Activated naive CD8-positive, alpha-beta T cell (primary cell): ENCODE data around the gene ELAVL1.

Experiments
- H3K27ac Mint-ChIP-seq: one replicate; pipeline ENCODE4 v1.8.0; 2021; ENCODE audit warnings: mixed read lengths
- H3K27me3 Mint-ChIP-seq: one replicate; pipeline ENCODE4 v1.8.0; 2021; ENCODE audit warnings: mixed read lengths
- H3K36me3 Mint-ChIP-seq: one replicate; pipeline ENCODE4 v1.8.0; 2021; ENCODE audit warnings: mixed read lengths
- H3K4me1 Mint-ChIP-seq: one replicate; pipeline ENCODE4 v1.8.0; 2021; ENCODE audit warnings: low read depth, mixed read lengths
- H3K4me3 Mint-ChIP-seq: one replicate; pipeline ENCODE4 v1.8.0; 2021; ENCODE audit warnings: mild to moderate bottlenecking, mixed read lengths
- H3K9me3 Mint-ChIP-seq: one replicate; pipeline ENCODE4 v1.8.0; 2021; ENCODE audit warnings: low read depth, mixed read lengths

Gene ELAVL1

GRCh38 chr19:7997809-7998480 is 7.5 kb downstream of the ELAVL1 start:
- Mint-ChIP-seq H3K27ac (peak overlapping the region; percentile 16), H3K9me3 (no peaks in the 10 kb centered on the region), H3K27me3 (no peaks in the 10 kb centered on the region), H3K4me1 (peaks cover 74% of the 10 kb centered on the region), H3K36me3 (peaks cover 2% of the 10 kb centered on the region), H3K4me3 (no peak overlapping the region)

- H3K4me3 Mint-ChIP-seq: no peak overlapping the region
- H3K36me3 Mint-ChIP-seq: peaks cover 2% of the 10 kb centered on the region
- H3K4me1 Mint-ChIP-seq: peaks cover 64% of the 10 kb centered on the region
- no peak overlapping the region for H3K27ac Mint-ChIP-seq
- no peaks in the 10 kb centered on the region for H3K9me3 Mint-ChIP-seq
- no peaks in the 10 kb centered on the region for H3K27me3 Mint-ChIP-seq
Observed at GRCh38 chr19:7996883-7997282, 8.6 kb downstream of the ELAVL1 start.

- H3K4me3 Mint-ChIP-seq: no peak overlapping the region
- peaks cover 56% of the 10 kb centered on the region for H3K4me1 Mint-ChIP-seq
Observed at GRCh38 chr19:7995810-7996158, 9.7 kb downstream of the ELAVL1 start.

GRCh38 chr19:7994928-7995809 is 10.3 kb downstream of the ELAVL1 start:
- Mint-ChIP-seq H3K4me1 (peaks cover 55% of the 10 kb centered on the region), H3K36me3 (peaks cover 2% of the 10 kb centered on the region), H3K9me3 (no peaks in the 10 kb centered on the region), H3K4me3 (no peak overlapping the region), H3K27ac (peak overlapping the region; percentile 70), H3K27me3 (no peaks in the 10 kb centered on the region)

More at GRCh38 chr19:7995810-7996158, 9.7 kb downstream of the ELAVL1 start:
- Mint-ChIP-seq H3K27me3 (no peaks in the 10 kb centered on the region), H3K9me3 (no peaks in the 10 kb centered on the region), H3K27ac (no peak overlapping the region), H3K36me3 (peaks cover 2% of the 10 kb centered on the region)

- H3K4me3 Mint-ChIP-seq: no peak overlapping the region
- H3K9me3 Mint-ChIP-seq: no peaks in the 10 kb centered on the region
- no peaks in the 10 kb centered on the region for H3K27me3 Mint-ChIP-seq
- peaks cover 2% of the 10 kb centered on the region for H3K36me3 Mint-ChIP-seq
- peaks cover 49% of the 10 kb centered on the region for H3K4me1 Mint-ChIP-seq
- peak overlapping the region; percentile 66 for H3K27ac Mint-ChIP-seq
Observed at GRCh38 chr19:7994114-7994513, 11.3 kb downstream of the ELAVL1 start.

- H3K4me3 Mint-ChIP-seq: no peak overlapping the region
- peaks cover 49% of the 10 kb centered on the region for H3K4me1 Mint-ChIP-seq
- no peaks in the 10 kb centered on the region for H3K27me3 Mint-ChIP-seq
- H3K36me3 Mint-ChIP-seq: peaks cover 2% of the 10 kb centered on the region
- no peaks in the 10 kb centered on the region for H3K9me3 Mint-ChIP-seq
- H3K27ac Mint-ChIP-seq: peak overlapping the region; percentile 66
Observed at GRCh38 chr19:7993560-7993959, 11.9 kb downstream of the ELAVL1 start.

- no peak overlapping the region for H3K27ac Mint-ChIP-seq
- no peaks in the 10 kb centered on the region for H3K27me3 Mint-ChIP-seq
- H3K36me3 Mint-ChIP-seq: peaks cover 2% of the 10 kb centered on the region
- no peak overlapping the region for H3K4me3 Mint-ChIP-seq
- peaks cover 43% of the 10 kb centered on the region for H3K4me1 Mint-ChIP-seq
- no peaks in the 10 kb centered on the region for H3K9me3 Mint-ChIP-seq
Observed at GRCh38 chr19:7992575-7992974, 12.9 kb downstream of the ELAVL1 start.

- Mint-ChIP-seq H3K27ac (no peak overlapping the region), H3K27me3 (no peaks in the 10 kb centered on the region), H3K4me1 (peaks cover 14% of the 10 kb centered on the region), H3K4me3 (no peak overlapping the region), H3K9me3 (no peaks in the 10 kb centered on the region), H3K36me3 (peaks cover 4% of the 10 kb centered on the region)
Observed at GRCh38 chr19:7989071-7989575, 16.3 kb downstream of the ELAVL1 start.

GRCh38 chr19:7988307-7988706 is 17.1 kb downstream of the ELAVL1 start:
- H3K27ac Mint-ChIP-seq: no peak overlapping the region
- no peaks in the 10 kb centered on the region for H3K27me3 Mint-ChIP-seq
- peaks cover 6% of the 10 kb centered on the region for H3K4me1 Mint-ChIP-seq
- H3K4me3 Mint-ChIP-seq: no peak overlapping the region
- peaks cover 4% of the 10 kb centered on the region for H3K36me3 Mint-ChIP-seq
- H3K9me3 Mint-ChIP-seq: no peaks in the 10 kb centered on the region

- no peaks in the 10 kb centered on the region for H3K9me3 Mint-ChIP-seq
- H3K4me1 Mint-ChIP-seq: peaks cover 5% of the 10 kb centered on the region
- H3K27me3 Mint-ChIP-seq: no peaks in the 10 kb centered on the region
- H3K36me3 Mint-ChIP-seq: peaks cover 4% of the 10 kb centered on the region
- H3K4me3 Mint-ChIP-seq: no peak overlapping the region
- no peak overlapping the region for H3K27ac Mint-ChIP-seq
Observed at GRCh38 chr19:7987114-7987768, 18.2 kb downstream of the ELAVL1 start.

GRCh38 chr19:7986321-7987113 is 18.9 kb downstream of the ELAVL1 start:
- Mint-ChIP-seq H3K4me1 (peaks cover 4% of the 10 kb centered on the region), H3K4me3 (no peak overlapping the region), H3K27ac (no peak overlapping the region), H3K36me3 (peaks cover 4% of the 10 kb centered on the region), H3K27me3 (no peaks in the 10 kb centered on the region), H3K9me3 (no peaks in the 10 kb centered on the region)

- Mint-ChIP-seq H3K27ac (no peak overlapping the region), H3K9me3 (no peaks in the 10 kb centered on the region), H3K27me3 (no peaks in the 10 kb centered on the region), H3K4me3 (no peak overlapping the region), H3K4me1 (peaks cover 3% of the 10 kb centered on the region), H3K36me3 (peaks cover 4% of the 10 kb centered on the region)
Observed at GRCh38 chr19:7985481-7985911, 19.9 kb downstream of the ELAVL1 start.

- Mint-ChIP-seq H3K4me3 (no peak overlapping the region), H3K9me3 (no peaks in the 10 kb centered on the region), H3K4me1 (peaks cover 3% of the 10 kb centered on the region), H3K27me3 (no peaks in the 10 kb centered on the region), H3K27ac (no peak overlapping the region), H3K36me3 (peaks cover 4% of the 10 kb centered on the region)
Observed at GRCh38 chr19:7983995-7984837, 21.2 kb downstream of the ELAVL1 start.
